NCI-H2196 treated with DMSO at 0.1 percent for 48 hours (cell line): ENCODE data around the gene DMD.

Experiments used
- DNase-seq: peaks from one replicate; lab custom pipeline; 2025; ENCODE audit not compliant: unreplicated experiment; lab: John Stamatoyannopoulos, UW

The DMD gene

GRCh38 chrX:31894152-31894551 lies 1317.2 kb downstream of the DMD start:
- no peak for DNase-seq

GRCh38 chrX:31893525-31893924 lies 1317.8 kb downstream of the DMD start:
- no peak for DNase-seq

GRCh38 chrX:31889088-31889487 lies 1322.3 kb downstream of the DMD start:
- DNase-seq = no peak

DNA sequence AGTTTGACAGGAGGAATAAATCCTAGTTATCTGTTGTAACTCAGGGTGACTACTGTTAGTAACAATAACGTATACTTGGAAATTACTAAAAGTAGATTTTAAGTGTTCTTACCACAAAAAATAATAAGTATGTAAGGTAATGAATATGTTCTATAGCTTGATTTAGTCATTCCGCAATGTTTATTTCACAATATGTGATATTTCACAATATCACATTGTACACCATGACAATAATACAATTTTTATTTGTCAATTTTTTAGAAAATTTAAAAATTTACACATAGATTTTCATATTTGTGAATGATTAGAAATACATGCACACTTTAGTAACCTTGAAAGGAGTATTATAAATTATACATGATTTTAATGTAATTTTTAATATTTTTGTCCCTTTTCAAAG lies 1326.8 kb downstream of the DMD start:
- DNase-seq = no peak

DNA sequence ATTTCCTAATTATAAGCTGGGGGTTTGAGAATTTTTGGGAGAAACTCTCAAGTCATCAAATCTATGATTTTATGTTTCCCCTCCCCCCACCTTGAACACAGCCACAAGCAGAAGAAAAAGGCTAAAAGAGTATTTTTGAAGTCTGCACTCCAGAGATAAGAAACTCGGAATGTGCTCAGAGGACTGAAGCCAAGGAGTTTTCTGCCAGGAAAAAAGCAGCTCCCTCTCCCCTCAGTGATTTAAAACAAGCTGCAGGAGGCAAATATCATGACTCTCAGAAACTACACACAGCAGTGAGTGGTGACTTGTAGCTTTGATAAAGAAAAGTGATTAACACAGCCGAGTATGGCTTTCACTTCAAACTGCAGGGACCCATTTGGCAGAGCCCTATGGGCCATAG lies 1339.3 kb downstream of the DMD start:
- no peak for DNase-seq

DNA sequence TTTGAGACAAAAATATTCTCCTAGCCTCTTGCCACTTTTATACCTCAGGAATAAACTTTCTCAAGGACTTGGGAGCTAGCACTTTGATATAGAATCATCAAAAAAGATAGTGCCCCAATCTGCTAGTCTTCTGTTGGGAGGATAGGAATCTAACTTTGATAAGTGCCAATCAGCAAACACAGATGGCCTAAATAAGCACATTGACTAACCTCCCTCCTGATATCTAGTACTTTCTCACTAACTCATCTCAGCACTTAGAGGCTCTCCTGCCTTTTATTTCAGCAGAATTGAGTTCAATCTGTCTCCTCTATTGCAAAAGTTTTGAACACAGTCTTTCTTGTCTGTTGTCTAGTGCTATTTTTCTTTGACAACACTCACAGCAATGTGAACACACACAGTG lies 1341.1 kb downstream of the DMD start:
- DNase-seq = no peak

DNA sequence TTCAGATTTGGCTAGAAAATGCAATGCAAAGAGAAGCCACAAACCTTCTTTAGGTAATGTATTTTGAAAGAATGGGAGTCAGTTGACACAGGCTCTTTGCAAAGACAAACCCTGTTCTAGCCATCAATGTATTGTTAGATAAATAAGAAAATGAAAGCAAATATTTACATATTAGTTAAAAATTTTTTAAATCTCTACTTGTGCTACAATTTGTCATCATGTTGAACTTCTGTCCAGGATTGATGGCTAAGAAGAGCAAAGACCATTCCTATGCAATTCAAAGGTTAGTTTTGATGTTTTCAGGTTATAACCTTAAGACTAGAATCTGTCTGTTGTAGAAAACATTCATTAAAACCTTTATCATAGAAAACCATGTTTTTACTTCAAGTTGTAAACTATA lies 1350.7 kb downstream of the DMD start:
- no peak for DNase-seq

DNA sequence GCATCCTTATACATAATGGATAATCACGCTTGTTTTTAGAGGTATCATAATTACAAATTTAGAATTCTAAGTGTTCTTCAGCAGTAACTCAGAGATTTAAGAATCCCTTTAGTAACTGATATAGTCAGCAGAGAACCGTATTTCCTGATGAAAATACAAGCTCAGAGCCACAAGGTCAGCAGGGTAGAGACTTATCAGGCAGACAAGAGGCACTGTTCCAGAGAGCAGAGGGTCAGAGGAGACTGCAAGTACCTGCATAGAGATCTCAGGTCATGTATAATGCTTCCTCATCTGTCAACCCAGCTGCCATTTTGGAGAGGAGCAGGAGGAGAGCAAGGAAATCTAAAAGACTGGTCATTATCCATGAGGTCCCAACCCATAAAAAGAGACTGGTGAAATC lies 1352.4 kb downstream of the DMD start:
- no peak for DNase-seq

DNA sequence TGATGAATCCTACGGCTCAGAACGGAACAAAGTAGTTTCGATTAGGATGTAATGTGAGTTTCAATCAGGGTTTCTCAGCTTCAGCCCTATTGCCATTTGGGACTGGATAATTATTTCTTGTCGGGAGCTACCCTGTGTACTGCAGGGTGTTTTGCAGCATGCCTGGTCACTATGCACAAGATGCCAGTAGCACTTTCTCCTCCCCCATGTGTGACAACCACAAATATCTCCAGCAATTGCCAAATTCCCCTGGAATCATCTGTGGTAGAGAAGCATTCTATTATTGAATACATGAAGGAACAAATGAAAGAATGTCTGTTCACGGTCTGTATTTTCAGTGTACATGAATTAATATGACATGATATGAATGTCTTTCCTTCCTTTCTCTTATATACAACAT lies 1356.6 kb downstream of the DMD start:
- no peak for DNase-seq

DNA sequence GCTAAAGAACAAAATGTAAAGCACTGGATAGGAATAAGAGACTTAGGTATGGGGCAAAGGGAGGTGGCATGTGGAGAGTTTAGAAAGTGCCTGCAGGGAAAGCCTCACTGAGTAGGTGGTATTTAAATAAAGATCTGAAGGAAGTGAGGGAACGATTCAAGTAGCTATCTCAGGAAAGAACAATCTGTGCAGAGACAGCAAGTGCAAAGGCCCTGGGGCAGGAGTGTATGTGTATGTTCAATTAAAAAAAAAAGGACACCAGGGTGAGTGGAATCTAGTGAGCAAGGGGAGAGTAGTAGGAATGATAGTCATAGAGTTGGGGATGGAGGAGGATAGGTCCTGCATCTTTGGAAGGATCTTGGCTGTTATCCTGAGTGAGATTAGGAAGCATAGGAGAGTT lies 1359.6 kb downstream of the DMD start:
- no peak for DNase-seq

- no peak for DNase-seq
Measured at GRCh38 chrX:31847773-31848172, 1363.6 kb downstream of the DMD start.

DNA sequence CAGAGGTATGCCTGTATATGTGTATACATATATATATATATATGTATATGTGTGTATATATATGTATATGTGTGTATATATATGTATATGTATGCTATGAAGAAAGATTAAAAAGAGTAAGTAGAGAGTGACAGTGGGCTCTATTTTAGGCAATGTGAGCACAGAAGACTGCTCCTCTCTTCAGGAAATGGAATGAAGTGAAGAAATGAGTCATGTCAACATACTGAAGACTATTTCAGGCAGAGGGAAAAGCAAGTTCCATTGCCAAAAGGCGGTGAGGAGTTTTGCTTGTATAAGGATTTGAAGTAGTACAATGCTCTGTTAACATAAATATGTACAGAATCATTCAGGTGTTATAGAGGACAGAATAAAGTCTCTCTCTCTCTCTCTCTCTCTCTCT lies 1366.3 kb downstream of the DMD start:
- DNase-seq = no peak

GRCh38 chrX:31838617-31839016 lies 1372.7 kb downstream of the DMD start:
- DNase-seq = no peak

- DNase-seq = no peak
Measured at GRCh38 chrX:31837445-31838049, 1373.8 kb downstream of the DMD start.

DNA sequence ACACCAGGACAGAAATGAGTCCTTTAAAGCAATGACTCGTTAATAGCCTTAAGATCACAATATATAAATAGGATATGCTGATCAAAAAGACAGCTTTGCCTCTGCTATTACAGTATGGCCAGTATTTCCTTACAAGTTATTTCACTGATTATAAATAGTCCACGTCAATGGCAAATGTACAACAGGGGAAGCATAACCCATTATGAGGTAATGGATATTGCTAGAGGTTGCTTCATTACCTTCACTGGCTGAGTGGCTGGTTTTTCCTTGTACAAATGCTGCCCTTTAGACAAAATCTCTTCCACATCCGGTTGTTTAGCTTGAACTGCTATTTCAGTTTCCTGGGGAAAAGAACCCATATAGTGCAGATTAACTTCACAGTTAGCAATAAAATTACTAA lies 1374.9 kb downstream of the DMD start:
- no peak for DNase-seq

DNA sequence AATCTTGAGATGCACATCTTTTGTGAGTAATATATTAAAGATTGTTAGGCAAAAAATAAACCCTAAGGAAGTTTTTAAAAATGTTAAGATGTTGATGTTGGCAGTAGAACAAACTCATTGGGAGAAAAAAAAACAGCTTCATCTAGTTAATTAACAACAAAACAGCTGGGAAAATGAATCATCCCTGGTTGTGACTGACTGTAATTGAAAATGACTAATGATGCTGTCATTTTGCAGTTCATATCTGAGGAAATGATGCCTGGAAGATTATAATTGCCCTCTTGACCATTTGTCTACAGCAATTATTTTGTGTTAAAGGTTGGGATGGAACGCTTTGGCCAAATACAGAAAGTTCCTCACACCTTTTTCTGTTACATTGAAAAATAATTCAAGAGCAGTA lies 1379.1 kb downstream of the DMD start:
- DNase-seq = no peak

GRCh38 chrX:31820430-31821210 lies 1390.7 kb downstream of the DMD start:
- no peak for DNase-seq

DNA sequence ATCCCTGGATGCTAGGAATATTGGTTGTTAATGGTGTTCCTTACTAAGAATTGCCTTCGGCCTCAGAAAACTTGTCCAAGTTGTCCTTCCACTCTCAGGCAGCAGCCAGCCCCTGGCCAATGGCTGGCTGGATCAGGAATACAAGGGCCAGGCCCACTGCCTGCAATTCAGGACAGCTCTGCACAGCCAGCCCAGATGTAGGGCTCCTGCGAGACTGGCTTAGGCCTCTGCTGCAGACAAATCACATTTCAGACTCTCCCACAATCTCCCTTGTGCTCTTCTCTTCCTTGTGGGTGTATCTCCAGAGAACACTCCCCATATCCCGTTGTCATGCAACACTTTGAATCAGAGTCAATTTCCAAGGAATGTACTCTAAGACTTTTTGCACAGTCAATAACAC lies 1391.9 kb downstream of the DMD start:
- no peak for DNase-seq

DNA sequence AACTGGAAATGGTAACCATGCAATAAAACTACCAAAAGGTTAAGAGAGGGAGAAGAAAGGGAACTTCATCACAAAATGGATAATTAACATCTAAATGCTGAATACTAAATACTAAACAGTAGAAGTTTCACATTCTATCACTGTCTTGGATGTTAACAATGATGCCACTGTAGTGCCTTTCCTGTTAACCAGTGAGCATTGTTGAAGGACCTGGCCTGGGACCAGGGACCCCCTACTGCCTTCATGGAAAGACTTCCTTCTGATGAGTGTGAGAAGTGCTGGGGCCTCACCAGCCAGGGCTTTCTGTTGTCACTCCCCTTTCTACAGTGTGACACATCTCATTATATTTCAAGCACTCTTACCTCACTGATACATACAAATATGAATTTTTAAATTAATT lies 1400.2 kb downstream of the DMD start:
- DNase-seq = no peak

DNA sequence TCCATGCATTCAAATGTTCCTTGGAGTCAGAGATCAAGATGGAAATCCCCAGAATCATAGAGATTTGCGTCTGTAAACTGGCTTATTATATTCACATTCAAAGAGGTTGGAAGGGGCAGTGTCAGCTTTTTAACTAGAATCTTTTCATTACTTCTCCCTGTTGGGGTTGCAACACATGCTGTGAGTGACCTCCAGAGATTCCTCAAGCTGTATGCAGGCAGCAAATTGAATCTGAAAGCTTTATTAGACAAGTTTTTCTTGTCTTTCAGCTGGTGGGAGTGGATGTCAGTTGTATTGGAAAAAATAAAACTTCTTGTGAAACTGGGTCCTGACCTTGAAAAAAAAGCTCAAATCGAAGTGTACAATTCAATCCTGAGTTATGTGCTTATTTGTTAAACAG lies 1403.0 kb downstream of the DMD start:
- DNase-seq = no peak

DNA sequence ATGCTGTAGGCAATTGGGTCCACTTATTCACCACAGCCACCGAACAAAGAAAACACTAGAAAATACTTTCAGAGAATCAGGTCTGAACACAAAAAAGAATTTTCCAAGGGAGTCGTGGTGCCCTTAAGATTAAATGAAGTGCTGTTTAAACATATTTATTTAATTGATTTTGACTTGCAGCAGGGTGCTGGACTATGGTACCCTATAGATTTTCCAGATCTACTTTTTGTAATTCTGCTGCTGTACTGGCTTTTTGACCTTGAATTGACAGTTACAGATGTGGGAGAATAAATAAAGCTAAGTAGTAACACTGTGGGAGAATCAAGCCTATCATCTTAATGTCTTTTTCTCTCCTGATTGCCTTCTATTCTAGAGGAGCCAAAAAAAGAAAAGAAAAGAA lies 1404.2 kb downstream of the DMD start:
- DNase-seq = no peak

- no peak for DNase-seq
Measured at GRCh38 chrX:31805781-31806180, 1405.6 kb downstream of the DMD start.

- no peak for DNase-seq
Measured at GRCh38 chrX:31800219-31800618, 1411.1 kb downstream of the DMD start.
